Stimulated activated CD8-positive, alpha-beta memory T cell treated with anti-CD3 and anti-CD28 coated beads, Interleukin-12 subunit alpha, Interleukin-12 subunit beta, amount 100 ng/mL, for 1 hour (primary cell): ENCODE measurements around the gene RBL2.
"Not testable (repeated sequence)": the region's sequence is repeated elsewhere in the genome, so short reads cannot be mapped to it uniquely, and the experiment has no call there.

Source experiments
- DNase-seq: peaks from one replicate; pipeline ENCODE4 v3.0.0-alpha.2; 2020; ENCODE audit warnings: low read depth

The RBL2 gene

GRCh38 chr16:53539759-53540718 lies 105.8 kb downstream of the RBL2 start:
- DNase-seq: not testable (repeated sequence)
